HepG2 (cell line): Measurements from ENCODE around the gene COA3. TPM values are rescaled to one million over a fixed set of nuclear protein-coding genes. Genes with fewer than 3 reads are reported as not detected.

Source experiments
- ARID5B ChIP-seq: IDR thresholded peaks from 2 replicates; pipeline ENCODE4 v1.4.0; 2020; ENCODE audit warnings: mild to moderate bottlenecking, missing genetic modification reagents
- GABPB1 ChIP-seq: IDR thresholded peaks from 2 replicates; pipeline ENCODE4 v1.6.1; 2016; ENCODE audit warnings: mild to moderate bottlenecking, missing genetic modification reagents, moderate library complexity, missing compliant biosample characterization
- ISX ChIP-seq: sonication (generic); formaldehyde crosslinking; conservative IDR thresholded peaks from 2 replicates; pipeline ENCODE4 v1.5.0; 2020; ENCODE audit warnings: missing genetic modification reagents
- KDM3A ChIP-seq: IDR thresholded peaks from 2 replicates; pipeline ENCODE4 v1.6.1; 2018; ENCODE audit warnings: low read depth, missing compliant biosample characterization
- MAFK ChIP-seq, 2 experiments: IDR thresholded peaks in 1 of 2; conservative IDR thresholded peaks in 1 of 2; 2 replicates each; pipeline ENCODE4 v1.6.1; 2011; ENCODE audit warnings: improper control_type of control experiment in 2 of 2, low read length in 2 of 2
- MATR3 ChIP-seq: sonication (generic); formaldehyde crosslinking; IDR thresholded peaks from 2 replicates; pipeline ENCODE4 v1.4.0; 2020; ENCODE audit warnings: missing genetic modification reagents
- MEIS2 ChIP-seq: sonication (generic); formaldehyde crosslinking; IDR thresholded peaks from 2 replicates; pipeline ENCODE4 v1.9.0; 2021; ENCODE audit warnings: mild to moderate bottlenecking, missing genetic modification reagents
- MTF1 ChIP-seq: sonication (generic); formaldehyde crosslinking; IDR thresholded peaks from 2 replicates; pipeline ENCODE4 v1.5.0; 2020; ENCODE audit warnings: missing genetic modification reagents
- POLR2AphosphoS5 ChIP-seq: IDR thresholded peaks from 2 replicates; pipeline ENCODE4 v1.6.1; 2012; ENCODE audit warnings: low read depth, low read length
- SALL1 ChIP-seq: sonication (generic); formaldehyde crosslinking; IDR thresholded peaks from 2 replicates; pipeline ENCODE4 v1.8.0; 2022; ENCODE audit warnings: mild to moderate bottlenecking, missing genetic modification reagents
- SP140L ChIP-seq: sonication (generic); formaldehyde crosslinking; IDR thresholded peaks from 2 replicates; pipeline ENCODE4 v1.4.0; 2020; ENCODE audit warnings: missing genetic modification reagents, borderline replicate concordance
- TBP ChIP-seq: sonication (generic); formaldehyde crosslinking; IDR thresholded peaks from 2 replicates; pipeline ENCODE4 v1.5.0; 2020; ENCODE audit warnings: missing genetic modification reagents
- THAP8 ChIP-seq: sonication (generic); formaldehyde crosslinking; IDR thresholded peaks from 2 replicates; pipeline ENCODE4 v1.5.1; 2020; ENCODE audit warnings: missing genetic modification reagents, mild to moderate bottlenecking, borderline replicate concordance
- XBP1 ChIP-seq: sonication (generic); formaldehyde crosslinking; IDR thresholded peaks from 2 replicates; pipeline ENCODE4 v1.5.0; 2020; ENCODE audit warnings: missing genetic modification reagents
- ZFP91 ChIP-seq: sonication (generic); formaldehyde crosslinking; IDR thresholded peaks from 2 replicates; pipeline ENCODE4 v1.9.0; 2022; ENCODE audit warnings: missing genetic modification reagents, mild to moderate bottlenecking, borderline replicate concordance
- ZKSCAN5 ChIP-seq: sonication (generic); formaldehyde crosslinking; IDR thresholded peaks from 2 replicates; pipeline ENCODE4 v1.5.1; 2020; ENCODE audit warnings: mild to moderate bottlenecking, missing genetic modification reagents
- ZNF234 ChIP-seq: sonication (generic); formaldehyde crosslinking; conservative IDR thresholded peaks from 2 replicates; pipeline ENCODE4 v1.5.1; 2020; ENCODE audit warnings: mild to moderate bottlenecking, missing genetic modification reagents
- ZNF292 ChIP-seq: sonication (generic); formaldehyde crosslinking; IDR thresholded peaks from 2 replicates; pipeline ENCODE4 v1.8.1; 2022; ENCODE audit warnings: mild to moderate bottlenecking, low read depth, missing genetic modification reagents, borderline replicate concordance
- ZNF484 ChIP-seq: sonication (generic); formaldehyde crosslinking; IDR thresholded peaks from 2 replicates; pipeline ENCODE4 v1.5.1; 2020; ENCODE audit warnings: mild to moderate bottlenecking, low read depth, missing genetic modification reagents, borderline replicate concordance
- ZNF552 ChIP-seq: sonication (generic); formaldehyde crosslinking; IDR thresholded peaks from 2 replicates; pipeline ENCODE4 v1.9.0; 2022; ENCODE audit warnings: missing genetic modification reagents, mild to moderate bottlenecking, borderline replicate concordance
- ZNF616 ChIP-seq: sonication (generic); formaldehyde crosslinking; IDR thresholded peaks from 2 replicates; pipeline ENCODE4 v1.5.0; 2020; ENCODE audit warnings: low read depth, mild to moderate bottlenecking, missing genetic modification reagents
- ZNF75D ChIP-seq: sonication (generic); formaldehyde crosslinking; IDR thresholded peaks from 2 replicates; pipeline ENCODE4 v1.8.1; 2023; ENCODE audit warnings: missing genetic modification reagents, mild to moderate bottlenecking, borderline replicate concordance
- ZNF777 ChIP-seq: sonication (generic); formaldehyde crosslinking; IDR thresholded peaks from 2 replicates; pipeline ENCODE4 v1.4.0; 2020; ENCODE audit warnings: missing genetic modification reagents
- ZNF816 ChIP-seq: sonication (generic); formaldehyde crosslinking; IDR thresholded peaks from 2 replicates; pipeline ENCODE4 v1.8.0; 2022; ENCODE audit warnings: missing genetic modification reagents, mild to moderate bottlenecking, borderline replicate concordance
- polyA plus RNA-seq, 8 experiments: library from polyadenylated mRNA; depleted of rRNA in 3 of 8; stranded (reverse) in 7 of 8; unstranded in 1 of 8; fragments of >200 nt; fragmentation: Illumina TruSeq in 4 of 8; extraction: Trizol in 4 of 8; gene quantifications; 2 replicates each; pipeline versions ENCODE4 v1.2.1 to v1.2.3, GENCODE V29; 2011 to 2016; ENCODE audit warnings: low read depth in 4 of 8, missing spikeins in 1 of 8, mixed read lengths in 1 of 8; ENCODE audit not compliant: insufficient read depth in 1 of 8
- total RNA-seq, 5 experiments: library from RNA; depleted of rRNA; stranded (reverse); fragments of >200 nt; fragmentation: Illumina TruSeq; extraction: Trizol; gene quantifications; 2 replicates each; pipeline ENCODE4 v1.2.3, GENCODE V29; 2016; ENCODE audit warnings: low read depth in 1 of 5

Gene COA3
- total and polyA plus RNA-seq, 2 of the 13 experiments (the other 11 are each of a cell fraction or from before 2014, with no cell fraction given), result 133 to 202 TPM

GRCh38 chr17:42832934-42833766, 34.6 kb upstream of the COA3 start, which contains the start of gene PSME3 (continued):
- TF ChIP-seq TBP (CRISPR knock-in tag), result peak; percentile 20; the same call in 1 of the 2 replicates
- TF ChIP-seq ZNF75D (CRISPR knock-in tag), result no peak
- TF ChIP-seq SALL1 (CRISPR knock-in tag), result peak; percentile 96
- peak; percentile 83 for TF ChIP-seq ZNF552 (CRISPR knock-in tag)
- TF ChIP-seq ZNF234 (CRISPR knock-in tag), result peak; percentile 83; the same call in 1 of the 2 replicates
- TF ChIP-seq ZNF616 (CRISPR knock-in tag), result peak; percentile 86
- TF ChIP-seq THAP8, result peak; percentile 73; the same call in 1 of the 2 replicates
- no peak for TF ChIP-seq MATR3 (CRISPR knock-in tag)
- TF ChIP-seq SP140L (CRISPR knock-in tag), result peak; percentile 85; the same call in 1 of the 2 replicates
- TF ChIP-seq ZFP91 (CRISPR knock-in tag), result peak; percentile 98
- TF ChIP-seq KDM3A (CRISPR knock-in tag), result peak; percentile 96
- TF ChIP-seq XBP1 (CRISPR knock-in tag), result no peak; the same call in 1 of the 2 replicates
- peak; percentile 69 for TF ChIP-seq ARID5B (CRISPR knock-in tag)
- no peak; the same call in 1 of the 2 replicates for TF ChIP-seq ZKSCAN5 (CRISPR knock-in tag)
- TF ChIP-seq ISX (CRISPR knock-in tag), result peak; percentile 87; the same call in 1 of the 2 replicates
- 0 out of 2 replicates have a peak, but pooled peaks have one; percentile 34 for TF ChIP-seq ZNF816
- peak; percentile 99 for TF ChIP-seq GABPB1 (CRISPR knock-in tag)
- peak; percentile 87 for TF ChIP-seq MEIS2
- peak; percentile 81 for TF ChIP-seq ZNF484
- TF ChIP-seq MTF1 (CRISPR knock-in tag), result peak; percentile 30; the same call in 1 of the 2 replicates
- TF ChIP-seq MAFK (conservative IDR thresholded peaks at IDR 0.05 in 1 of 2, IDR thresholded peaks at IDR 0.05 in 1 of 2; ENCODE audit: low read length in 2 of 2), result no peak
- TF ChIP-seq ZNF777 (CRISPR knock-in tag), result peak; percentile 77
- peak; percentile 93 for TF ChIP-seq ZNF292
- peak; percentile 96 for TF ChIP-seq POLR2AphosphoS5
